Fibroblast of lung (primary cell): ENCODE data around the gene TIMM44. TPM values are rescaled to one million over a fixed set of nuclear protein-coding genes. Genes with fewer than 3 reads are reported as not detected.

Source experiments
- DNase-seq, 2 donors: peaks; one replicate each; pipeline versions ENCODE4 v3.0.0 to v3.0.0-alpha.2; 2010; ENCODE audit warnings: low read depth in 2 of 2
- H2AFZ ChIP-seq: 2 replicates; pipeline ENCODE4 v1.5.1; 2012; ENCODE audit warnings: low read length, control low read depth, inconsistent platforms
- H3K27ac ChIP-seq: 2 replicates; pipeline ENCODE4 v1.5.1; 2011; ENCODE audit warnings: low read length, control low read depth; ENCODE audit not compliant: insufficient read depth
- H3K27me3 ChIP-seq: 2 replicates; pipeline ENCODE4 v1.5.1; 2011; ENCODE audit warnings: mild to moderate bottlenecking, low read length; ENCODE audit not compliant: control insufficient read depth, insufficient read depth
- H3K36me3 ChIP-seq: 2 replicates; pipeline ENCODE4 v1.5.1; 2011; ENCODE audit warnings: low read length; ENCODE audit not compliant: control insufficient read depth, insufficient read depth
- H3K4me1 ChIP-seq: 2 replicates; pipeline ENCODE4 v1.5.1; 2011; ENCODE audit warnings: low read length; ENCODE audit not compliant: control insufficient read depth, insufficient read depth; ENCODE audit errors: extremely low read depth
- H3K4me2 ChIP-seq: 2 replicates; pipeline ENCODE4 v1.5.1; 2011; ENCODE audit warnings: low read length, control low read depth; ENCODE audit not compliant: insufficient read depth; ENCODE audit errors: extremely low read depth
- H3K4me3 ChIP-seq, 4 experiments: fragments of 200-600 bp in 1 of 4; sonication (generic) in 1 of 4; replicated peaks in 1 of 4; 2 replicates each; pipeline ENCODE4 v1.5.1; 2011 to 2016; ENCODE audit warnings: low read length in 4 of 4, low read depth in 3 of 4, mild to moderate bottlenecking in 3 of 4, control low read depth in 2 of 4, inconsistent platforms in 1 of 4, mixed read lengths in 1 of 4; ENCODE audit not compliant: insufficient read depth in 1 of 4; ENCODE audit errors: control extremely low read depth in 1 of 4
- H3K79me2 ChIP-seq: 2 replicates; pipeline ENCODE4 v1.5.1; 2012; ENCODE audit warnings: mild to moderate bottlenecking, low read length, inconsistent platforms; ENCODE audit not compliant: control insufficient read depth, insufficient read depth
- H3K9ac ChIP-seq: 2 replicates; pipeline ENCODE4 v1.5.1; 2011; ENCODE audit warnings: mild to moderate bottlenecking, low read length, control low read depth; ENCODE audit not compliant: insufficient read depth
- H3K9me3 ChIP-seq: 2 replicates; pipeline ENCODE4 v1.5.1; 2012; ENCODE audit warnings: low read depth, low read length; ENCODE audit not compliant: control insufficient read depth, insufficient read depth
- H4K20me1 ChIP-seq: 2 replicates; pipeline ENCODE4 v1.5.1; 2011; ENCODE audit warnings: low read length; ENCODE audit not compliant: control insufficient read depth, insufficient read depth; ENCODE audit errors: extremely low read depth
- CTCF ChIP-seq, 2 donors: IDR thresholded peaks in 1 of 2; conservative IDR thresholded peaks in 1 of 2; 1 replicate in 1 of 2; 2 replicates in 1 of 2; pipeline ENCODE4 v1.5.1; 2011 to 2012; ENCODE audit warnings: low read length in 2 of 2, control low read depth in 1 of 2, inconsistent platforms in 1 of 2, low read depth in 1 of 2, mild to moderate bottlenecking in 1 of 2
- EZH2 ChIP-seq: IDR thresholded peaks from 2 replicates; pipeline ENCODE4 v1.5.1; 2012; ENCODE audit warnings: low read length, control low read depth, mild to moderate bottlenecking; ENCODE audit errors: missing control alignments
- polyA plus RNA-seq, 2 donors: library from polyadenylated mRNA; depleted of rRNA in 1 of 2; stranded (reverse) in 1 of 2; unstranded in 1 of 2; fragments of >200 nt; gene quantifications; 2 replicates each; pipeline ENCODE4 v1.2.1, GENCODE V29; 2011 to 2012; ENCODE audit warnings: missing spikeins in 1 of 2
- total RNA-seq: library from RNA; depleted of rRNA; stranded (reverse); fragments of >200 nt; gene quantifications from 2 replicates; pipeline ENCODE4 v1.2.1, GENCODE V29; 2014

The TIMM44 gene
- total and polyA plus RNA-seq, 2 donors (not counting 1 experiment from before 2014, with no cell fraction given): 29.5 to 56.1 TPM

- Histone ChIP-seq H3K4me1 (no peaks in the 10 kb centered on the region), H3K9me3 (no peaks in the 10 kb centered on the region), H3K4me3 (peak within 1 kb of the TSS; percentile 44 to 79 (median 56)), H2AFZ (peak within 1 kb of the TSS; percentile 67), H3K27me3 (no peaks in the 10 kb centered on the region), H3K27ac (peak within 1 kb of the TSS; percentile 51), H3K79me2 (no peaks in the 10 kb centered on the region), H3K9ac (peak within 1 kb of the TSS; percentile 80), H3K36me3 (no peaks in the 10 kb centered on the region), H3K4me2 (peak within 1 kb of the TSS; percentile 87), H4K20me1 (no peaks in the 10 kb centered on the region)
- DNase-seq: peak; percentile 44 to 72
- no peak for TF ChIP-seq CTCF (conservative IDR thresholded peaks at IDR 0.05 in 1 of 2, IDR thresholded peaks at IDR 0.05 in 1 of 2; ENCODE audit: low read depth in 1 of 2, low read length in 2 of 2)
- TF ChIP-seq EZH2: no peak
These were observed 55.2 kb downstream of the TIMM44 start, which contains the start of gene LRRC8E for GRCh38 chr19:7888145-7888825. TSS of gene LRRC8E (plus strand) at chr19:7888510. CDS start at chr19:7895604, 7,094 bp downstream.

- peak overlapping the region; percentile 87 for H3K4me2 ChIP-seq
- no peak for DNase-seq
- no peak overlapping the region for H3K27ac ChIP-seq
- H3K27me3 ChIP-seq: no peaks in the 10 kb centered on the region
- no peaks in the 10 kb centered on the region for H3K4me1 ChIP-seq
- no peak for TF ChIP-seq CTCF (conservative IDR thresholded peaks at IDR 0.05 in 1 of 2, IDR thresholded peaks at IDR 0.05 in 1 of 2; ENCODE audit: low read depth in 1 of 2, low read length in 2 of 2)
- no peaks in the 10 kb centered on the region for H3K79me2 ChIP-seq
- H2AFZ ChIP-seq: no peak overlapping the region
- no peaks in the 10 kb centered on the region for H4K20me1 ChIP-seq
- H3K36me3 ChIP-seq: no peaks in the 10 kb centered on the region
- no peaks in the 10 kb centered on the region for H3K9me3 ChIP-seq
- H3K4me3 ChIP-seq: no peak overlapping the region
- no peak overlapping the region for H3K9ac ChIP-seq
These were observed 55.9 kb downstream of the TIMM44 start for GRCh38 chr19:7887408-7888144.

GRCh38 chr19:7885818-7886217, 57.6 kb downstream of the TIMM44 start:
- H3K27me3 ChIP-seq: no peaks in the 10 kb centered on the region
- no peaks in the 10 kb centered on the region for H3K79me2 ChIP-seq
- H3K4me3 ChIP-seq: no peak overlapping the region
- TF ChIP-seq CTCF (conservative IDR thresholded peaks at IDR 0.05 in 1 of 2, IDR thresholded peaks at IDR 0.05 in 1 of 2; ENCODE audit: low read depth in 1 of 2, low read length in 2 of 2): no peak
- no peak for TF ChIP-seq EZH2
- no peak overlapping the region for H2AFZ ChIP-seq
- no peak overlapping the region for H3K4me2 ChIP-seq
- no peak for DNase-seq
- H3K9ac ChIP-seq: no peak overlapping the region
- H3K9me3 ChIP-seq: no peaks in the 10 kb centered on the region
- no peaks in the 10 kb centered on the region for H3K4me1 ChIP-seq
- H3K36me3 ChIP-seq: no peaks in the 10 kb centered on the region
- no peak overlapping the region for H3K27ac ChIP-seq
- H4K20me1 ChIP-seq: no peaks in the 10 kb centered on the region
